C4-2B (cell line): ENCODE results near the gene TIAM2.

Experiments
- ZFX ChIP-seq: fragments of 450-650 bp; IDR thresholded peaks from 2 replicates; pipeline ENCODE4 v1.6.1; 2017
- TF ChIP-seq, protein P1 (sequence below): fragments of 450-650 bp; conservative IDR thresholded peaks from 2 replicates; pipeline ENCODE4 v1.5.1; 2017; ENCODE audit warnings: mild to moderate bottlenecking

DNA sequence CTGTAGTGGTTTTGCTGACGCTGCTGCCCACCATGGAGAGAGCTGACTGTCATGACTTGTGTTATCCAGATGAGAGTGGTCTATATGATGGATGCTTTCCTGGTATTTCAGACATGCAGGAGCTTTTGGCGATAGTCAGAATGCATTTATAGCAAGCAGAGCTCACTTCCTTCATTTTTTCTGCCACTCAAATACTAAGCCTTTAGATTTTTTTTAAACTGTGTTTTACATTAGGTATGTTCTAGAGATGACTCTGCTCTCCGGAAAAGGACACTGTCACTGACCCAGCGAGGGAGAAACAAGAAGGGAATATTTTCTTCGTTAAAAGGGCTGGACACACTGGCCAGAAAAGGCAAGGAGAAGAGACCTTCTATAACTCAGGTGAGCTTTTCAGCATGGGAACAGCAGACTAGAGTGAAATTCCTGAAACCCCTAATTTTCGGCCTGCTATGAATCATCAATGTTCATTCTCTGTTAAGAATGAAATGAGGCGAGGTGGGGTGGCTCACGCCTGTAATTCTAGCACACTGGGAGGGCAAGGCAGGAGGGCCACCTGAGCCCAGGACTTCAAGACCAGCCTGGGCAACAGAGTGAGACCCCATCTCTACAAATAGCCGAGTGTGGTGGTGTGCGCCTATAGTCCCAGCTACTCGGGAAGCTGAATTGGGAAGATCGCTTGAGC lies 170.1 kb downstream of the TIAM2 start:
- TF ChIP-seq, protein P1, sequence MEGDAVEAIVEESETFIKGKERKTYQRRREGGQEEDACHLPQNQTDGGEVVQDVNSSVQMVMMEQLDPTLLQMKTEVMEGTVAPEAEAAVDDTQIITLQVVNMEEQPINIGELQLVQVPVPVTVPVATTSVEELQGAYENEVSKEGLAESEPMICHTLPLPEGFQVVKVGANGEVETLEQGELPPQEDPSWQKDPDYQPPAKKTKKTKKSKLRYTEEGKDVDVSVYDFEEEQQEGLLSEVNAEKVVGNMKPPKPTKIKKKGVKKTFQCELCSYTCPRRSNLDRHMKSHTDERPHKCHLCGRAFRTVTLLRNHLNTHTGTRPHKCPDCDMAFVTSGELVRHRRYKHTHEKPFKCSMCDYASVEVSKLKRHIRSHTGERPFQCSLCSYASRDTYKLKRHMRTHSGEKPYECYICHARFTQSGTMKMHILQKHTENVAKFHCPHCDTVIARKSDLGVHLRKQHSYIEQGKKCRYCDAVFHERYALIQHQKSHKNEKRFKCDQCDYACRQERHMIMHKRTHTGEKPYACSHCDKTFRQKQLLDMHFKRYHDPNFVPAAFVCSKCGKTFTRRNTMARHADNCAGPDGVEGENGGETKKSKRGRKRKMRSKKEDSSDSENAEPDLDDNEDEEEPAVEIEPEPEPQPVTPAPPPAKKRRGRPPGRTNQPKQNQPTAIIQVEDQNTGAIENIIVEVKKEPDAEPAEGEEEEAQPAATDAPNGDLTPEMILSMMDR, result no peak
- TF ChIP-seq ZFX, result no peak
